Embryonic facial prominence (tissue), 1 donor: ENCODE results near the gene ENO1.
"Not testable (repeated sequence)": the region's sequence is repeated elsewhere in the genome, so short reads cannot be mapped to it uniquely, and the experiment has no call there.

Experiments used
- DNase-seq: peaks from one replicate; pipeline ENCODE4 v3.0.0-alpha.2; 2016; ENCODE audit errors: extremely low spot score

The ENO1 gene

DNA sequence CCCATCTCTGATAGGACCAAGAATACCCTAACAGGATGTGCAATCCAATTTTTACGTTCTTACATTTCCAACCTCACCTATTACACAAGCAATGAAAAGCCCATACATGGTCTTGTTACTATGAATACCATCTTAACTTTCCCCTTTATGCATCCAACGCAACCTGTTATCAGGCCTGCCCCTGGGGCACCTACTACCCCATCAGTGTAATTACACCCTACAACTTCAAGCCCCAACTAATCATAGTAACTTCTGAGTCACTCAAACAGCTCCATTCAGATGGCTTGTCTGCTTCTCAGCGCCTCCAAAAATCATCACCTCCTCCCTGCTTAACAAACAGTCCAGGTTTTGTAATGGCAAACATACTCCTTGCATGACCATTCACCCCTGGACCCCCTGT is 18.3 kb upstream of the ENO1 start:
- not testable (repeated sequence) for DNase-seq

DNA sequence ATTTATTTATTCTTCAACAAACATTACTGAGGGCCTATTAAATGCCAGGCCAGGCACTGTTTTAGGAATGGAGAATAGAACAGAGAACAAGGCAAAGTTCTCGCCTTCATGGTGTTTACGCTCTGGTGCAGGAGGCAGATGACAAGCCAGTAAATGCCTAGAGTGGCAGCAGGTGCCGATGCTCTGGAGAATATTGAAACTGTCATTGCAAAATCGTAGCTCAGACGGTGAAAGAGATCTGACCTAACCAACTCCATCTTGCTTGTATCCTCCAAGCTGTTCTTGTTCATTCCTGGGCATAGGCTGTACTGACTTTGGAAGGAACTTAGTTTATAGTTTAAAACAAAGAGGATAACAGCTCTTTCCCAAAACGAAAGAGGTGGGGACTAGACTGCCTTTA is 13.5 kb upstream of the ENO1 start:
- DNase-seq = no peak

GRCh38 chr1:8891401-8891800 is 12.9 kb upstream of the ENO1 start:
- DNase-seq = no peak

- DNase-seq = no peak
Measured at GRCh38 chr1:8889925-8890785, 11.7 kb upstream of the ENO1 start.

GRCh38 chr1:8889103-8889846 is 10.8 kb upstream of the ENO1 start:
- DNase-seq = no peak

- no peak for DNase-seq
Measured at GRCh38 chr1:8886589-8886988, 8.1 kb upstream of the ENO1 start.

GRCh38 chr1:8886031-8886524 is 7.6 kb upstream of the ENO1 start:
- DNase-seq = not testable (repeated sequence)

GRCh38 chr1:8884105-8884504 is 5.6 kb upstream of the ENO1 start:
- DNase-seq = not testable (repeated sequence)

GRCh38 chr1:8883491-8883890 is 5.0 kb upstream of the ENO1 start:
- no peak for DNase-seq

GRCh38 chr1:8879922-8880676 is 1.6 kb upstream of the ENO1 start:
- no peak for DNase-seq

- no peak for DNase-seq
Measured at GRCh38 chr1:8879464-8879921, 1.0 kb upstream of the ENO1 start.

GRCh38 chr1:8878698-8879463 is 395 bp upstream of the ENO1 start:
- peak; percentile 93 for DNase-seq

GRCh38 chr1:8876087-8876486 is 2.4 kb downstream of the ENO1 start:
- DNase-seq = no peak

- DNase-seq = no peak
Measured at GRCh38 chr1:8875216-8875861, 3.1 kb downstream of the ENO1 start.

DNA sequence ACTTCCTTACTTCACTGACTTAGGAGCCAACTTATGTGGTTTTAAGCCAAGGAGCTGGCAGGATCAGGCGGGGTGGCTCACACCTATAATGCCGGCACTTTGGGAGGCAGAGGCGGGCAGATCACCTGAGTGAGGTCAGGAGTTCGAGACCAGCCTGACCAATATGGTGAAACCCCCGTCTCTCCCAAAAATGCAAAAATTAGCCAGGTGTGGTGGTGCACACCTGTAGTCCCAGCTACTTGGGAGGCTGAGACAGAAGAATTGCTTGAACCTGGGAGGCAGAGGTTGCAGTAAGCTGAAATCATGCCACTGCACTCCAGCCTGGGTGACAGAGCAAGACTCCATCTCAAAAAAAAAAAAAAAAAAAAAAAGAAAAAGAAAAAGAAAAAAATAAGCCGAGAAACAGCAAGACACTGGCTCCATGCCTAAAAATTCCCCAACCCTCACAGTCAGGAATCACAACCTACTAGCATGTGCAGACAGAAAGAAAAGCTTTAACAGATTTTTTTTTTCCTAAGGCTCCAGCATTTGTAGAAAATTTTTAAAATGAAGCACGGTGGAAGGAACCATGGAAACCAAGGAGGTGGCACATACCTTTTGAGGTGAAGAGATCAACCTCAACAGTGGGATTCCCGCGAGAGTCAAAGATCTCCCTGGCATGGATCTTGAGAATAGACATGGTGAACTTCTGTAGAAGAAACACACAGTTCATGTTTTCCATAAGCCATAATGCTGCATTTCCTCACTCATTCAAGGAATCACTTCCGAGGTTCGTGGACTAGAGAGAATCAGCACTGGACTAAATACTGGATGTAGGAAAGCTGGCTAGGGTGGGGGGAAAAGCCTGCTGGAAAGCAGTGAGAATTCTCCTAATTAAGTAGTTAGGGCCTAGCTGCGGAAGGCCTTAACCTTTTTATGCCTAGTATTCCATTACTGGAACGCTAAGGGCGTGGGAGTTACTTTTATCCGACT is 4.0 kb downstream of the ENO1 start:
- DNase-seq = no peak

GRCh38 chr1:8873506-8874229 is 4.8 kb downstream of the ENO1 start:
- DNase-seq = no peak

DNA sequence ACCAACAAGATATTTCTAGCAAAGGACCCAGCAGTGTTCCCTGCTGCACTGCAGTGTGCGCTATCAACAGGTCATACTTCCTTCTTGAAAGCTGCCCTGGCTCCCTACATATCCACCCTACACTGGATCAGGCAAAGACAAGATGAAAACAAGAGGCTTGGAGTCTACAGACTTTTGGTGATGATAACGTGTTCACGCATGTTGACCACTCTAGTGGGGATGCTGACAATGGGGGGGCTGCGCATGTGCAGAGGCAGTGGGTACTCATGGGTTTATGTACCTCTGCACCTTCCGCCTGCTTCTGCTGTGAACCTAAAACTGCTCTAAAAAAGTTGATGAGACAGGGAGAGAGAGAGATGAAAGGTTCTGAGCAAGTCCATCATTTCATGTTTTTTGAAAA is 5.5 kb downstream of the ENO1 start:
- no peak for DNase-seq

GRCh38 chr1:8871965-8872399 is 6.5 kb downstream of the ENO1 start:
- DNase-seq = no peak

- DNase-seq = no peak
Measured at GRCh38 chr1:8871539-8871935, 6.9 kb downstream of the ENO1 start.
